HG02798 (cell line): Measurements from ENCODE around the gene HMX1.

ENCODE experiments used
- ATAC-seq: cut with Tn5 transposase; IDR thresholded peaks from one replicate; pipeline ENCODE4 v1.9.1; 2021; ENCODE audit warnings: mild to moderate bottlenecking; ENCODE audit not compliant: unreplicated experiment, poor library complexity

The HMX1 gene

GRCh38 chr4:8860096-8860891 is 11.3 kb downstream of the HMX1 start:
- no peak for ATAC-seq

GRCh38 chr4:8859550-8860095 is 12.0 kb downstream of the HMX1 start:
- ATAC-seq = no peak

- ATAC-seq = no peak
These were observed 12.9 kb downstream of the HMX1 start for GRCh38 chr4:8858701-8859210.

- ATAC-seq = no peak
These were observed 13.6 kb downstream of the HMX1 start for GRCh38 chr4:8857766-8858700.

GRCh38 chr4:8856835-8857621 is 14.6 kb downstream of the HMX1 start:
- no peak for ATAC-seq

GRCh38 chr4:8855818-8856245 is 15.8 kb downstream of the HMX1 start:
- no peak for ATAC-seq

GRCh38 chr4:8854931-8855330 is 16.7 kb downstream of the HMX1 start:
- ATAC-seq = no peak

GRCh38 chr4:8854016-8854415 is 17.6 kb downstream of the HMX1 start:
- no peak for ATAC-seq

- ATAC-seq = no peak
These were observed 18.4 kb downstream of the HMX1 start for GRCh38 chr4:8853249-8853648.

- no peak for ATAC-seq
These were observed 19.4 kb downstream of the HMX1 start for GRCh38 chr4:8852118-8852704.

- no peak for ATAC-seq
These were observed 20.1 kb downstream of the HMX1 start for GRCh38 chr4:8851321-8852117.

- ATAC-seq = no peak
These were observed 20.8 kb downstream of the HMX1 start for GRCh38 chr4:8850830-8851188.

GRCh38 chr4:8850074-8850829 is 21.4 kb downstream of the HMX1 start:
- ATAC-seq = no peak

- ATAC-seq = no peak
These were observed 22.2 kb downstream of the HMX1 start for GRCh38 chr4:8849266-8850073.

GRCh38 chr4:8848507-8849265 is 23.0 kb downstream of the HMX1 start:
- no peak for ATAC-seq

- no peak for ATAC-seq
These were observed 23.9 kb downstream of the HMX1 start for GRCh38 chr4:8847764-8848163.

GRCh38 chr4:8847331-8847730 is 24.3 kb downstream of the HMX1 start:
- ATAC-seq = no peak
